ENCODE measurements around the gene GCNT2. TPM values are rescaled to one million over a fixed set of nuclear protein-coding genes. Genes with fewer than 3 reads are reported as not detected.
"Not testable (repeated sequence)": the region's sequence is repeated elsewhere in the genome, so short reads cannot be mapped to it uniquely, and the experiment has no call there.

GCNT2 gene
- total RNA-seq, 1 experiment from 2014 or later: 27.3 TPM

DNA sequence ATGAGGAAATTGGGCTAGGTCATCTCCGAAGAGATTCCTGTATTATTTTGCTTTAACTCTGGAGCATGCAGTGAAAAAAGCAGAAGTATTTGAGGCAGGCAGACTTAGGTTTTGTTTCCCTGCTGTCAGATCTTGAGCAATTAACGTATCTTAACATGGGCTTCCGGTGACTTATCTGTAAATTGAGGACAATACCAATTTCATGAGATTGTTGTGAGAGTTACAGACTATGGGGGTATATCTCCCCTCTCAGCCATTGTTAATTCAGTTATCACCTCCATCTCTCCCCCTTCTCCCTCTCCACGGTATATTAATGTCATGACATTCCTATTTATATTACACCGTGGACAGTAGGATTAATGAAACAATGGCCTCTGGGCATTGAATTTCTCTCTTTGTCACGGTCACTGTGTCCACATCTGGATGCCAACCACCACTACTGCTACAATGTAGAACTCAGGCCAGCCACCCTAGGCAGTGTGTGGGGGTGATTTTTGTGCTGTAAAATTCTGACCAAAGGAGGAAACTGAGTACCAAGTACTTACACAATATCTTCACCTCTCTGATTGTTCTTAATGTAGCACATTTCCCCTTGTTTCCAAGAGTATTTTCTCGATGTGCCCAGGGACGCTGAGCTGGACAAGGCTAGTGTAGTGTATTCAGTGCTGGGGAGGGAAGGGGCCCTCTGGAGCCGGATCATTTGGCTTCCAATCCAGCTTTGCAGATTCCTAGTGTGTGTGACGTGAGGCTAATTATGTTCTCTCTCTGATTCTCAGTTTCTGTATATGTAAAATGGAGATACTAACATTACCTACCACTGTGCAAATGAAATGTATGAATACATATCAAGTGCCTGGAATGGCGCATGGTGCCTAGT lies 77.2 kb downstream of the GCNT2 start:
- DNase-seq (ENCODE audit: low read depth in 1 of 2, low spot score in 2 of 2): peak in 1 of 2 experiments; percentile 28
- Histone ChIP-seq H3K27ac (0 out of 2 replicates have a peak overlapping the region, but pooled peaks have one; percentile 7), H3K9me3 (replicated peaks) (no peaks in the 10 kb centered on the region), H3K36me3 (no peaks in the 10 kb centered on the region), H3K27me3 (replicated peaks) (no peaks in the 10 kb centered on the region), H3K4me3 (no peak overlapping the region), H3K4me1 (replicated peaks) (peaks cover 34% of the 10 kb centered on the region)

DNA sequence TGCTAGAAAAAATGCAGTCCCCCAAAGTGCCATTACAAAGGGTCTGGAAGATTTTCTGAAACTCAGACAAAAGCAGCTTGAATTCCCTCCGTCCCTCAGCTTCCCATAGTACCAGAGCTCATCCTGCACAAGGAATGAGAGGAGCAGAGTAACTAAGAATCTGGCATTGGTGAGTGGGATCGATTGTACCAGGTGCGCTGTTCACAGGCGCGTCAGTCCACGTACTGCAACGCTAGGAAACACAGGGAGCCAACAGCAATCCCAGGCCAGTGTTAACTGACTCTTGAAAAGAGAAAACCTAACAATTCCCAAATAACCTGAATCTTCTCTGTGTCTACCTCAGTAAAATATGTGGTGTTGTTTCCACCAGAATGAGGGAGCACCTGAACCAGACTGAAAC lies 77.9 kb downstream of the GCNT2 start:
- H3K27me3 ChIP-seq (replicated peaks): no peaks in the 10 kb centered on the region
- peaks cover 34% of the 10 kb centered on the region for H3K4me1 ChIP-seq (replicated peaks)
- H3K9me3 ChIP-seq (replicated peaks): no peaks in the 10 kb centered on the region
- DNase-seq (ENCODE audit: low read depth in 1 of 2, low spot score in 2 of 2): no peak
- H3K27ac ChIP-seq: no peak overlapping the region
- no peak overlapping the region for H3K4me3 ChIP-seq
- H3K36me3 ChIP-seq: no peaks in the 10 kb centered on the region

DNA sequence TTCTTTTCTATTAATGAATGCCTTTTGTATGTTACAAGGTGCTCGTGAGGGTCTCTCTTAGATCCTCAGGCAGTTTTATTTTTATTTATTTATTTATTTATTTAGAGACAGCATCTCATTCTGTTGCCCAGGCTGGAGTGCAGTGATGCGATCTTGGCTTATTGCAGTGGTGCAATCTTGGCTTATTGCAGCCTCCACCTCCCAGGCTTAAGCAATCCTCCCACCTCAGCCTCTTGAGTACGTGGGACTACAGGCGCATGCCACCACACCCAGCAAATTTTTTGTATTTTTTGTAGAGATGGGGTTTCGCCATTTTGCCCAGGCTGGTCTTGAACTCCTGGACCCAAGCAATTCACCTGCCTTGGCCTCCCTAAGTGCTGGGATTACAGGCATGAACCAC lies 79.5 kb downstream of the GCNT2 start:
- H3K4me1 ChIP-seq (replicated peaks): peaks cover 25% of the 10 kb centered on the region
- not testable (repeated sequence) for H3K9me3 ChIP-seq (replicated peaks); H3K4me3 ChIP-seq; H3K27me3 ChIP-seq (replicated peaks); H3K36me3 ChIP-seq; DNase-seq (ENCODE audit: low read depth in 1 of 2, low spot score in 2 of 2); H3K27ac ChIP-seq

DNA sequence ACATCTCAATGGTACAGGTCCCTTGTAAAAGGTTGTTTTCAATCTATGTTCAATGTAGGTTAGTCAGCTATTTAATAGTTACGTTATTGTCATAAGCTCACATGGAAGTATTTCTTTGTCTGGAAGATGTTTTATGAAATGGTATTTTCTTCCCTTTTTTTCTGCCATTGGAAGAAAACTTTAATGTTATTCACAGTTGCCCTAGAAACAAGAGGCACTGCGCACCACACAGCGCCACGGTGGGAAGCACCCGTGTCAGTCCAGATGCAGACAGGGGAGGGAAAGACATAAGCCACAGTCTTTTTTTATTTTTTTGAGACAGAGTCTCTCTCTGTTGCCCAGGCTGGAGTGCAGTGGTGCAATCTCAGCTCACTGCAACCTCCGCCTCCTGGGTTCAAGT lies 82.1 kb downstream of the GCNT2 start:
- Histone ChIP-seq H3K27ac (no peak overlapping the region), H3K9me3 (replicated peaks) (no peaks in the 10 kb centered on the region), H3K4me3 (no peak overlapping the region), H3K4me1 (replicated peaks) (peaks cover 4% of the 10 kb centered on the region), H3K36me3 (peaks cover 4% of the 10 kb centered on the region; the same call in 1 of the 2 replicates), H3K27me3 (replicated peaks) (no peaks in the 10 kb centered on the region)
- no peak for DNase-seq (ENCODE audit: low read depth in 1 of 2, low spot score in 2 of 2)

DNA sequence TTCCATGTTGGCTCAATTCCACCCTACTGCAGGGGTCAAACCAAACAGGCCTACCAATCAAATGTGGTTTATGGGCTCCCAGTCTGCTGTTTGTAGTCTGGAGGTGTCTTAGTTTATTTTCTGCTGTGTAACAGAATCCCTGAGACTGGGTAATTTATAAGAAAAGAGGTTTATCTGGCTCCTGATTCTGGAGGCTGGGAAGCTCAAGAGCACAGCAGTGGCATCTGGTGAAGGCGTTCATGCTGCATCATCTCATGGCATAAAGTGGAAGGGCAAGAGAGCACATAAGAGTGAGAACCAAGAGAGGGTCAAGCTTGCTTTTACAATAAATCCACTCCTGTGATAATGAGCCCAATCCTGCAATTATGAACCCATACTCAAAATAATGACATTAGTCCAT lies 87.9 kb downstream of the GCNT2 start:
- no peak overlapping the region for H3K4me3 ChIP-seq
- no peak overlapping the region for H3K27ac ChIP-seq
- peaks cover 16% of the 10 kb centered on the region for H3K4me1 ChIP-seq (replicated peaks)
- no peak for DNase-seq (ENCODE audit: low read depth in 1 of 2, low spot score in 2 of 2)
- H3K27me3 ChIP-seq (replicated peaks): no peaks in the 10 kb centered on the region
- H3K36me3 ChIP-seq: peaks cover 4% of the 10 kb centered on the region; the same call in 1 of the 2 replicates
- H3K9me3 ChIP-seq (replicated peaks): no peaks in the 10 kb centered on the region

DNA sequence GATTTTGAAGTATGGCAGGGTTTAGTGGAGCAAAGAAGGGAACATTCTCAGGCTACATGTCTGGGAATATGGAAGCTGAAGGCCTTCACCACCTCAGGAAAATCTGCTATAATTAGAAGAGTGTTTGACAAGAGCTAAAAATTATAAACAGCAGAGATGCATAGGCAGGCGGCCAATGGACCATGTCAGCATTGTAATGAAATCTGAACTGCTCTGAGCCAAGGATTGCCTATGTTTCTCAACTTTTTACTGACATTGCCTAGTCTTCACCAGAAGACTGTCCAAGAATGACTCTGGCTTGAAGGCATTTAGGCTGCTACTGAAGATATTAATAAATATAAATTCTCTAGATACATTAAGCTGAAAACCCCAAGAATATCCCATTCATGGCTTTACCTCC lies 89.1 kb downstream of the GCNT2 start:
- peaks cover 17% of the 10 kb centered on the region for H3K4me1 ChIP-seq (replicated peaks)
- H3K9me3 ChIP-seq (replicated peaks): no peaks in the 10 kb centered on the region
- no peak overlapping the region for H3K4me3 ChIP-seq
- H3K27ac ChIP-seq: no peak overlapping the region
- no peaks in the 10 kb centered on the region for H3K27me3 ChIP-seq (replicated peaks)
- H3K36me3 ChIP-seq: peaks cover 4% of the 10 kb centered on the region; the same call in 1 of the 2 replicates
- DNase-seq (ENCODE audit: low read depth in 1 of 2, low spot score in 2 of 2): no peak

DNA sequence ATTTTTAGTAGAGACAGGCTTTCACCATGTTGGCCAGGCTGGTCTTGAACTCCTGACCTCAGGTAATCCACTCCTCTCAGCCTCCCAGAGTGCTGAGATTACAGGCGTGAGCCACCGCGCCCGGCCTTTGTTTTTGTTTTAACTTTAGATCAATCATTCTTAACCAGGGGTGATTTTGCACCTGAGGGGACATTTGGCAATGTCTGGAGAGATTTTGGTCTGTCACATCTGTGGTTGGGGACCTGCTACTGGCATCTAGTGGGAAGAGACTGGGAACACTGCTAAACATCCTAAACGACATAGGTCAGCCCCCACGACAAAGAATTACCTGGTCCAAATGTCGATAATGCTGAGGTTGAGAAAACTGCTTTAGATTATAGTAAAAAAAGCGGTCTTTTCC lies 91.0 kb downstream of the GCNT2 start:
- peaks cover 17% of the 10 kb centered on the region for H3K4me1 ChIP-seq (replicated peaks)
- H3K9me3 ChIP-seq (replicated peaks): no peaks in the 10 kb centered on the region
- DNase-seq (ENCODE audit: low read depth in 1 of 2, low spot score in 2 of 2): no peak
- H3K27ac ChIP-seq: no peak overlapping the region
- H3K36me3 ChIP-seq: peaks cover 4% of the 10 kb centered on the region; the same call in 1 of the 2 replicates
- H3K4me3 ChIP-seq: no peak overlapping the region
- no peaks in the 10 kb centered on the region for H3K27me3 ChIP-seq (replicated peaks)

DNA sequence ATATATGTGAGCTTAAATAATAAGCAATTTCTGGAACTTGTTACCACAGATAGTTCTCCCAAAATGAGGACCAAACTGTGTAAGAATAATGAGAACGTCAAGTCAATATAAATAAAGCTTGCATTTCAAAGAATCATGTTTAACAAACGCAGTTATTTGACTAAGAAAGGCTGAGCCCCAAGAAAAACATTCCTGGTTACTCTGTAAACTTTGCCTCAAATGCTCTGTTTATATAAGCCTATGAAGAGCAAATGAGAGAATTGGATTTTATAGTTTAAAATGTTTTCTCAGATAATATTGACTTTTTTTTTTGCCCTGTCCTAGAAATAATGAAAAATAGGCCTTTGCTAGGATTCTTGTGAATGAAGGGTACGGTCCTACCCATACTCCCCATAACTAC lies 91.9 kb downstream of the GCNT2 start:
- Histone ChIP-seq H3K4me3 (no peak overlapping the region), H3K27ac (no peak overlapping the region), H3K27me3 (replicated peaks) (no peaks in the 10 kb centered on the region), H3K4me1 (replicated peaks) (peaks cover 17% of the 10 kb centered on the region), H3K36me3 (no peaks in the 10 kb centered on the region), H3K9me3 (replicated peaks) (no peaks in the 10 kb centered on the region)
- DNase-seq (ENCODE audit: low read depth in 1 of 2, low spot score in 2 of 2): peak in 1 of 2 experiments; percentile 46

DNA sequence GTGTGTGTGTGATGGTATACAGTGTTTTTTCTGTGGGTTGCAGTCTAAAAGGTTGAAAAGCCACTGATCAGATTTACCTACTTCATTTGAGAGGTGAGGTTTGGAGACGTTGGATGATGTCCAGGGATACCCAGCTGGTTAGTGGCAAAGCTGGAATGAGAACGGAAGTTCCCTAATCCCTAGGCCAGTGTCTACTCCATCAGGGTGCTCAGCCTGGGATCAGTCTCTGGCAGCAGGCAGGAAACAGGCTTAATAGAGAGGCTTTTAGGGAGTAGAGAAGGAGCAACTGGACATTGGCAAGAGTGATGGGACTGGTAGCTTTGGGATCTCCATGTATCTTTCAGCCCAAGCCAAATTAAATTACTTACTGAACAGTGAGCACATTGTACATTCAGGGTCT lies 92.6 kb downstream of the GCNT2 start:
- Histone ChIP-seq H3K36me3 (no peaks in the 10 kb centered on the region), H3K27me3 (replicated peaks) (no peaks in the 10 kb centered on the region), H3K4me3 (no peak overlapping the region), H3K27ac (no peak overlapping the region), H3K4me1 (replicated peaks) (peaks cover 17% of the 10 kb centered on the region), H3K9me3 (replicated peaks) (no peaks in the 10 kb centered on the region)
- no peak for DNase-seq (ENCODE audit: low read depth in 1 of 2, low spot score in 2 of 2)

DNA sequence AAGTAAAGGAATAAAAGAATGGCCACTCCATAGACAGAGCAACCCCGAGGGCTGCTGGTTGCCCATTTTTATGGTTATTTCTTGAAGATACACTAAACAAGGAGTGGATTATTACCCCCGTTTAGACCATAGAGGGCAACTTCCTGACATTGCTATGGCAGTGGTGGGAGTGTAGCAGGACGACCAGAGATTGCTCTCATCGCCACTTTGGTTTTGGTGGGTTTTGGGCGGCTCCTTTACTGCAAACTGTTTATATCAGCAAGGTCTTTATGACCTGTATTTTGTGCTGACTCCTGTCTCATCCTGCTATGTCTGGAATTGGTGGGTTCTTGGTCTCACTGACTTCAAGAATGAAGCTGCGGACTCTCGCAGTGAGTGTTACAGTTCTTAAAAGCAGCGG lies 94.5 kb downstream of the GCNT2 start:
- no peak for DNase-seq (ENCODE audit: low read depth in 1 of 2, low spot score in 2 of 2)
- H3K4me1 ChIP-seq (replicated peaks): peaks cover 23% of the 10 kb centered on the region

DNA sequence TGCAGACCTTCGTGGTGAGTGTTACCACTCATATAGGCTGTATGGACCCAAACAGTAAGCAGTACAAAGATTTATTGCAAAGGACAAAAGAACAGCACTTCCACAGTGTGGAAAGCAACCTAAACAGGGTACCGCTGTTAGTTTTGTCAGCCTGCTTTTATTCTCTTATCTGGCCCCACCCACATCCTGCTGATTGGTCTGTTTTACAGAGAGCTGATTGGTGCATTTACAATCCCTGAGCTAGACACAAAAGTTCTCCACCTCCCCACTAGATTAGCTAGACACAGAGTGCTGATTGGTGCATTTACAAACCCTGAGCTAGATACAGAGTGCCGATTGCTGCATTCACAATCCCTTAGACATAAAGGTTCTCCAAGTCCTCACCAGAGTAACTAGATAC lies 95.1 kb downstream of the GCNT2 start:
- not testable (repeated sequence) for H3K9me3 ChIP-seq (replicated peaks); H3K27ac ChIP-seq; H3K36me3 ChIP-seq; H3K4me3 ChIP-seq; H3K27me3 ChIP-seq (replicated peaks); DNase-seq (ENCODE audit: low read depth in 1 of 2, low spot score in 2 of 2)
- H3K4me1 ChIP-seq (replicated peaks): peaks cover 23% of the 10 kb centered on the region

More for the DNA sequence above, 94.5 kb downstream of the GCNT2 start:
- H3K27ac ChIP-seq: no peak overlapping the region
- H3K36me3 ChIP-seq: no peaks in the 10 kb centered on the region
- H3K9me3 ChIP-seq (replicated peaks): no peaks in the 10 kb centered on the region
- H3K4me3 ChIP-seq: no peak overlapping the region
- no peaks in the 10 kb centered on the region for H3K27me3 ChIP-seq (replicated peaks)

DNA sequence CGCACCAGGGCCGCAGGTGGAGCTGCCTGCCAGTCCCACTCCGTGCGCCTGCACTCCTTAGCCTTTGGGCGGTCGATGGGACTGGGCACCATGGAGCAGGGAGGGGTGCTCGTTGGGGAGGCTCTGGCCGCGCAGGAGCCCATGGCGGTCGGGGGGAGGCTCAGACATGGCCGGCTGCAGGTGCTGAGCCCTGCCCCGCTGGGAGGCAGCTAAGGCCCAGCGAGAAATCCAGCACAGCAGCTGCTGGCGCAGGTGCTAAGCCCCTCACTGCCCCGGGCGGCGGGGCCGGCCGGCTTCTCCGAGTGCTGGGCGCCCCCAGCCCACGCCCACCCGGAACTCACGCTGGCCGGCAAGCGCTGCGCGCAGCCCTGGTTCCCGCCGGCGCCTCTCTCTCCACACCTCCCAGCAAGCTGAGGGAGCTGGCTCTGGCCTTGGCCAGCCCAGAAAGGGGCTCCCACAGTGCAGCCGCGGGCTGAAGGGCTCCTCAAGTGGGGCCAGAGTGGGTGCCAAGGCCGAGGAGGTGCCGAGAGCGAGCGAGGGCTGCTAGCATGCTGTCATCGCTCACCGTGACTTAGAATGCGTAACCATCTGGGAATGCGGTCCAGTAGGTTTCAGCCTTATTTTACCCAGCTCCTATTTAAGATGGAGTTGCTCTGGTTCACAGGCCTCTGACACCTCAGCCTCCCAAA lies 96.0 kb downstream of the GCNT2 start:
- no peaks in the 10 kb centered on the region for H3K9me3 ChIP-seq (replicated peaks)
- H3K4me3 ChIP-seq: no peak overlapping the region

DNA sequence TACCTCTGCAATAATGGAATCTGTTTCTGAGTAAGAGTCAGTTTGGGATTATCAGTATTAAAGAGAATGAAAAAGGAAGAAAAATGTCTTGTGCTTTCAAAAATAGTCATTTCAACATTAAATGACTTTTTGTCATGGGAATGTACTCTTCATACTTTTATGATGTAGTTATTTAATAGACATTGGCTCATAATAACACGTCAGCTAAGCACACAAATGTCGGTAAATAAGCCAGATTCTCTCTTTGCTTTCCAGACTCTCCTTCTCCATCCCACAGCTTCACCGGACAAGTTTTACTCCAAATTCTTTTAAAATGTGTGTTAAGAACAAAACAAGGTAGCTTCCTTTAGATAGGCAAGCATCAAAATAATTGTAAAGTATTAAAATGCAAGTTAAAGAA lies 97.3 kb downstream of the GCNT2 start:
- Histone ChIP-seq H3K27me3 (replicated peaks) (no peaks in the 10 kb centered on the region), H3K36me3 (peaks cover 19% of the 10 kb centered on the region), H3K4me1 (replicated peaks) (peaks cover 14% of the 10 kb centered on the region), H3K4me3 (no peak overlapping the region), H3K9me3 (replicated peaks) (no peaks in the 10 kb centered on the region), H3K27ac (no peak overlapping the region)
- no peak for DNase-seq (ENCODE audit: low read depth in 1 of 2, low spot score in 2 of 2)

More for the DNA sequence above, 96.0 kb downstream of the GCNT2 start:
- H3K27ac ChIP-seq: no peak overlapping the region
- H3K4me1 ChIP-seq (replicated peaks): peaks cover 23% of the 10 kb centered on the region
- H3K27me3 ChIP-seq (replicated peaks): no peaks in the 10 kb centered on the region
- no peak for DNase-seq (ENCODE audit: low read depth in 1 of 2, low spot score in 2 of 2)
- H3K36me3 ChIP-seq: peaks cover 12% of the 10 kb centered on the region

DNA sequence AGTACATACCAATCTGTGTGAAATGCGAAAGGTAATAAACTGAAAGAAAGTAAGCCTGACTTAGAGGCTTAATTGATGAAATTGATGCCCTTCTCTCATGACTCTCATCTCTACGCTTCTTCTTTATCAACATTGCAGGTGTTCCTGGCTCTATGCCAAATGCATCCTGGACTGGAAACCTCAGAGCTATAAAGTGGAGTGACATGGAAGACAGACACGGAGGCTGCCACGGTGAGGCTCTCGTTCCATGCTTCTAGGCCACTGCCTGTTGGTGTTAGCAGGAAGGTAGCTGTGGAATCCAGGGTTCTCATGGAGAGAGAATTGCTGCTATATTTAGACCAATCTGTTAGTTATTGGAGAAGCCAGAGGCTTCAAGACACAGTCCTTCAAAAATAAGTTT lies 100.1 kb downstream of the GCNT2 start:
- Histone ChIP-seq H3K36me3 (peaks cover 33% of the 10 kb centered on the region), H3K9me3 (replicated peaks) (no peaks in the 10 kb centered on the region), H3K4me3 (no peak overlapping the region), H3K27me3 (replicated peaks) (no peaks in the 10 kb centered on the region), H3K4me1 (replicated peaks) (peaks cover 6% of the 10 kb centered on the region), H3K27ac (no peak overlapping the region)
- DNase-seq (ENCODE audit: low read depth in 1 of 2, low spot score in 2 of 2): no peak

All from SJSA1 (cell line).